NCI-H524 (cell line): ENCODE results near the gene TRAPPC11.

ENCODE experiments used
- DNase-seq, 2 experiments: peaks; one replicate each; lab custom pipeline; 2025; lab: John Stamatoyannopoulos, UW

The TRAPPC11 gene

DNA sequence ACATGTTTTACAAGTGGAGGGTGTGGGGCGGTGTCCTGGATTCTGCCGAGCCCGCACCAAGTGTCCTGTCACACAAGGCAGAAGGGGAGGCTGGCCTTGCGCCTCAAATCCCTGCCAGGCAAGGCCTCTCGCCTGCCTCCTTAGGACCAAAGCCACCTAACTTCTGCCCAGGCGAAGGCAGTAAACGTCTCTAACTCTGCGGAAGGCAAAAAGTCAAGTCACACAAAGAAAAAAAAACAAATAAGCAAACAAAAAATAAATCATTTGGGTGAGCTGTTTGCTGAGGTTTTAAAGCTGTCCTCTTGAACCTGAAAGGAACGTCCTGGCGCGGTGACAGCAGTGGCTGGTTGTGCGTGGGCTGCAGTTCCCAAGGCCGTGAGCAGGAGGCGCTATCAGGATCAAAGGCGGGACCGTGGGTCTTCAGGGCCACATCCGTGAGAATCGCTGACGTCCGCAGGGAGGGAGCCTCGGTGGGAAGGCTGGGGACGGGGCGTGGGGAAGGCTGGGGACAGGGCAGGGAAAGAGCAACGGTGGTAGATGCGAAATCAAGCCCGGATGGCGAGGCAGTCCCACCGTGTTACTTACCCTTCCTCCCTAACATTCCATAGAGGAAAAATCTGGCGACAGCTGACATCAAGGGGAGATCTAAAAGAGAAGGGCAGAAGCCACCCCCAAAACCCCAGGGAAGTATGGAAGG is 99.1 kb downstream of the TRAPPC11 start:
- DNase-seq: no peak

DNA sequence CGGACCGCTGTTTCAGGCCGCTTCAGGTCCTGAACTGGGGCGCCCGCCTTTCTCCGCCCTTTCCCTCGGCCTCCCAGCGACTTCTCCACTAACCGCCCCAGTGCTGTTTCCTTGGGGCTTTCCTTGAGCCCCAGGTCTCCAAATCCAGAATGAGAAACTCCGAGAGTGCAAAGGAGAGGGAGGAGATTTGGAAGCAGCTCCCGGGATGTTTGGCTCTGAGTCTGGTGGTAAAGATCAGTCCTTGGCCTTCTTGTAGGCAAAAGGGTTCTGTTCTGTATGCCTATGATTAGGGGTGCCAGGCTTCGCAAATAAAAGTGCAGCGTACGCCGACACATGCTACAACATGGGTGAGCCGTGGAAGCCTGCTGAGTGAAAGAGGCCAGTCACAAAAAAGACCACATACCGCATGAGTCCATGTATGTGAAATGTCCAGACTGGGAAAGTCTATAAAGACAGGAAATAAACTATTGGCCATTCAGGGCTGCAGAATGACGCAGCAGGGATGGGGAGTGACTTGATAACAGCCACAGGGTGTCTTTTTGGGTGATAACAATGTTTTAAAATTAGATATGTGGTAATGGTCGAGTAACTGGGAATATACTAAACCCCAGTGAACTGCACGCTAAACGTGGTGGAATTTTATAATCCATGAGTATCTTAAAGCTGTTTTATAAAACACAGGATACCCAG is 99.8 kb downstream of the TRAPPC11 start:
- no peak for DNase-seq

DNA sequence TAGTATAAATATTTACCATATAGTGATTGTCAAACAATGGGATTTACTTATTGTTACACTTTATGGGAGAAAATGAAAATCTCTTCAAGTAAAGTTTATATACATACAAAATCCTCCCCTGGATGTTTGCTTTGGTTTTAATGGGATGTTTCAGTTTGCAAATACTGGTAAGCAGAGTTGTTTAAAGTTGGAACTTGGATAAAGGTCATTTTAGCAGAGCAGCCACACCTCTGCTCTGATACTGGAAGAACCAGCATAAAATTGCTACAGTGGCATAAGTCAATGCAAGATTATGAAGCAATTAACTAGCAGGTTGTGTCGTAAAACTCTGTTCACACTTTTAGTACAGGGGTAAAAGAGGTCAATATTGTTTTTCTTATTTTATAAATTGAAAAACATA is 101.2 kb downstream of the TRAPPC11 start:
- DNase-seq: no peak
